SU-DHL-6 (cell line): Measurements from ENCODE around the gene GMDS.

Experiments used
- H2AFZ ChIP-seq: fragments of 200-600 bp; sonication (generic); 2 replicates; pipeline ENCODE4 v1.6.1; 2014; ENCODE audit warnings: low read depth, mild to moderate bottlenecking, moderate library complexity, mixed read lengths, antibody characterized with exemption, low read length; ENCODE audit not compliant: severe bottlenecking
- H3F3A ChIP-seq: fragments of 200-600 bp; shearing (Covaris generic); 2 replicates; pipeline ENCODE4 v1.6.0; 2016; ENCODE audit warnings: antibody characterized with exemption, mild to moderate bottlenecking; ENCODE audit not compliant: insufficient read depth
- H3K27ac ChIP-seq: fragments of 200-600 bp; sonication (generic); 2 replicates; pipeline ENCODE4 v1.5.1; 2016; ENCODE audit warnings: low read depth, mild to moderate bottlenecking, low read length, moderate library complexity, mixed read lengths
- H3K27me3 ChIP-seq: fragments of 200-600 bp; sonication (generic), shearing (Covaris generic); 2 replicates; pipeline ENCODE4 v1.6.0; 2014; ENCODE audit warnings: mild to moderate bottlenecking, low read length
- H3K36me3 ChIP-seq: fragments of 200-600 bp; sonication (generic); 2 replicates; pipeline ENCODE4 v1.6.1; 2014; ENCODE audit warnings: mild to moderate bottlenecking, low read length, mixed read lengths
- H3K4me2 ChIP-seq: fragments of 300-600, 200-600 bp; shearing (Covaris generic), sonication (generic); 2 replicates; pipeline ENCODE4 v1.6.0; 2014; ENCODE audit warnings: low read length, low read depth, mild to moderate bottlenecking; ENCODE audit not compliant: poor library complexity, severe bottlenecking
- H3K4me3 ChIP-seq: fragments of 200-600 bp; sonication (generic); 2 replicates; pipeline ENCODE4 v1.5.1; 2014; ENCODE audit warnings: antibody characterized with exemption, low read length, mild to moderate bottlenecking, mixed read lengths; ENCODE audit not compliant: insufficient read depth, poor library complexity, severe bottlenecking
- H3K79me2 ChIP-seq: fragments of 200-600 bp; sonication (generic); 2 replicates; pipeline ENCODE4 v1.6.1; 2014; ENCODE audit warnings: mild to moderate bottlenecking, low read length, moderate library complexity; ENCODE audit not compliant: insufficient read depth
- H3K9ac ChIP-seq: fragments of 200-600 bp; sonication (generic); 2 replicates; pipeline ENCODE4 v1.7.0; 2014; ENCODE audit warnings: mild to moderate bottlenecking, low read length
- H3K9me2 ChIP-seq: fragments of 200-600 bp; sonication (generic); replicated peaks from 2 replicates; pipeline ENCODE4 v1.6.1; 2014; ENCODE audit warnings: low read length; ENCODE audit not compliant: insufficient read depth
- H3K9me3 ChIP-seq: fragments of 200-600 bp; sonication (generic); 2 replicates; pipeline ENCODE4 v1.6.1; 2014; ENCODE audit warnings: low read length, mixed read lengths; ENCODE audit not compliant: insufficient read depth
- H4K20me1 ChIP-seq: fragments of 200-600 bp; sonication (generic); 2 replicates; pipeline ENCODE4 v1.6.1; 2014; ENCODE audit warnings: low read depth, mild to moderate bottlenecking, antibody characterized with exemption, low read length, moderate library complexity, mixed read lengths
- EZH2phosphoT487 ChIP-seq: fragments of 200-600 bp; sonication (generic), shearing (Covaris generic); conservative IDR thresholded peaks from 2 replicates; pipeline ENCODE4 v1.6.1; 2018; ENCODE audit warnings: mild to moderate bottlenecking, antibody characterized with exemption, low read length, moderate library complexity, mixed read lengths
- TF ChIP-seq, protein P1 (sequence below): fragments of 200-600 bp; sonication (generic); IDR thresholded peaks from one replicate; pipeline ENCODE4 v1.5.1; 2017; ENCODE audit warnings: antibody characterized with exemption, mild to moderate bottlenecking, low read length, moderate library complexity; ENCODE audit not compliant: insufficient read depth, poor library complexity, severe bottlenecking

The GMDS gene

DNA sequence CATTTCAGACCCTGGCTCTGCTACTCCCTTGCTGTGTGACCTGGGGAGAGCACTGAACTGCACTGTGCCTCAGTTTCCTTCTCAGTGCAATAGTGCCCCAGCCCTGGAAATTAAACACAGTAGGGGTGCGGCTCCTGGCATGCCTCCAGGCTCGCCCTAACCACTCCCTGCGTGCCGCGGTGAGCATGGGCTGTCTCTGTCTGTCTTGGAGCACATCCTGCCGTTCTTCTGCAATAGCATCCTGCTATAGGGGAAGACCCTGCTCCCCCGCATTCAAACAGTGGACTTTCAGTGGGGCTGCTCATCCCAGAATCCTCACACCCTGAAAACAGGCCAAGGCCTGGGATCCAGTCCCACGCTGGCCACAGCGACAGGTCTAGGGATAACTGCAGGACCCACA is 506.2 kb downstream of the GMDS start:
- no peaks in the 10 kb centered on the region for H3K36me3 ChIP-seq
- H3K9me3 ChIP-seq: no peaks in the 10 kb centered on the region
- H2AFZ ChIP-seq: no peak overlapping the region
- no peaks in the 10 kb centered on the region for H4K20me1 ChIP-seq
- H3K4me3 ChIP-seq: peak overlapping the region; percentile 33
- peaks cover 29% of the 10 kb centered on the region for H3F3A ChIP-seq
- TF ChIP-seq EZH2phosphoT487: no peak
- TF ChIP-seq, protein P1, sequence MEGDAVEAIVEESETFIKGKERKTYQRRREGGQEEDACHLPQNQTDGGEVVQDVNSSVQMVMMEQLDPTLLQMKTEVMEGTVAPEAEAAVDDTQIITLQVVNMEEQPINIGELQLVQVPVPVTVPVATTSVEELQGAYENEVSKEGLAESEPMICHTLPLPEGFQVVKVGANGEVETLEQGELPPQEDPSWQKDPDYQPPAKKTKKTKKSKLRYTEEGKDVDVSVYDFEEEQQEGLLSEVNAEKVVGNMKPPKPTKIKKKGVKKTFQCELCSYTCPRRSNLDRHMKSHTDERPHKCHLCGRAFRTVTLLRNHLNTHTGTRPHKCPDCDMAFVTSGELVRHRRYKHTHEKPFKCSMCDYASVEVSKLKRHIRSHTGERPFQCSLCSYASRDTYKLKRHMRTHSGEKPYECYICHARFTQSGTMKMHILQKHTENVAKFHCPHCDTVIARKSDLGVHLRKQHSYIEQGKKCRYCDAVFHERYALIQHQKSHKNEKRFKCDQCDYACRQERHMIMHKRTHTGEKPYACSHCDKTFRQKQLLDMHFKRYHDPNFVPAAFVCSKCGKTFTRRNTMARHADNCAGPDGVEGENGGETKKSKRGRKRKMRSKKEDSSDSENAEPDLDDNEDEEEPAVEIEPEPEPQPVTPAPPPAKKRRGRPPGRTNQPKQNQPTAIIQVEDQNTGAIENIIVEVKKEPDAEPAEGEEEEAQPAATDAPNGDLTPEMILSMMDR: no peak
- no peaks in the 10 kb centered on the region; the same call in 1 of the 2 replicates for H3K79me2 ChIP-seq
- H3K9me2 ChIP-seq: no peaks in the 10 kb centered on the region
- no peaks in the 10 kb centered on the region for H3K27me3 ChIP-seq
- H3K27ac ChIP-seq: peak overlapping the region; percentile 75
- H3K4me2 ChIP-seq: peak overlapping the region; percentile 53
- H3K9ac ChIP-seq: peak overlapping the region; percentile 40

DNA sequence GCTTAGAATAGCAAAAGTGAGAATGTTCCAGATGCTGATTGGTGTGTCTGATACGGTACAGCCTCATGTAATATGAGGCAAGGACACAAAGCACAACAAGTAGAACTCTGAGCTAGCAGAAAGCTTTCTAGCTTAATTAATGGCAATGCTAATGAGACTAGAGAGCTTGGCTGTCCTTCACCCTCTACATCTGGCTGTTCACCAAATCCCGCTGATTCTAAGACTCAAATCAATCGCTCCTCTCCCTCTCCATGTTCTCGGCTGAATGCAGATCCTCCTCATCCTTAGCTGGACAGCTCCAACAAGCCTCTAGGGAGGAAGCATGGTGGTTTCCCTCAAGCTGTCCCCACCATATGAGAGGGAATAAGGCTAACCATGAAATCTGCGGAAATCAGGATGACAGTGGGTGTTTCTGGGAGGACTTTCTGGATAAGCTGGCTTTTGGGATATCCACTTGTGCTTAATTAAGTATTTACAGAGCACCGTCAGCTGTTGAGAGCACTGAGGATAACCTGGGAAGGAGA is 506.8 kb downstream of the GMDS start:
- no peaks in the 10 kb centered on the region for H3K36me3 ChIP-seq
- peak overlapping the region; percentile 53 for H3K4me2 ChIP-seq
- peak overlapping the region; percentile 75 for H3K27ac ChIP-seq
- H4K20me1 ChIP-seq: no peaks in the 10 kb centered on the region
- H3K27me3 ChIP-seq: no peaks in the 10 kb centered on the region
- no peaks in the 10 kb centered on the region for H3K9me2 ChIP-seq
- no peaks in the 10 kb centered on the region for H3K9me3 ChIP-seq
- H3K4me3 ChIP-seq: peak overlapping the region; percentile 33
- no peak for TF ChIP-seq EZH2phosphoT487
- TF ChIP-seq, protein P1: no peak
- H3F3A ChIP-seq: peaks cover 29% of the 10 kb centered on the region
- H3K79me2 ChIP-seq: no peaks in the 10 kb centered on the region; the same call in 1 of the 2 replicates
- peak overlapping the region; percentile 40 for H3K9ac ChIP-seq
- H2AFZ ChIP-seq: no peak overlapping the region

DNA sequence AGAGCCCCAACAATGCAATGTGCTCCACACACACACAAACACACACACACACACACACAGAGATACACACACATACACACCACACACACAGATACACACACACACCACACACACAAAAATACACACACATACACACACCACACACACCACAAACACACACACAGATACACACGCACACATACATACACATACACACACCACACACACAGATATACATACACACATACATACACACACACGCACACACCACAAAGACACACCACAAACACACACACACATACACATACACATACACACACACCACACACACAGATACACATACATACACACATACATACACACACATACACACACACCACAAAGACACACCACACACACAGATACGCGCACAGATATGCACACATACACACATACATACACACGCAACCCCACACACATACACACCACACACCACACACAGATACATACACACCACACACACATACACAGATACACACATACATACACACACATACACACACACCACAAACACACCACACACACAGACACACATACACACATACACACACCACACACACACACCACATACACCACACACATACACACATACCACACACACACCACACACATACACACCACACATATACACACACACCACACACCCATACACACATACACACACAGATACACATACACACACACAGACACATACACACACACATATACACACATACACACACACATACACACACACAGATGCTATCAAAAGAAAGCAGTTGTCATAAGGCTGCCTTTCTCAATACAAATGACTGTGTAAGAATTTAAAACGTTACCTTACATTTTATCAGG is 507.7 kb downstream of the GMDS start:
- no peaks in the 10 kb centered on the region; the same call in 1 of the 2 replicates for H3K79me2 ChIP-seq

More for the DNA sequence above, 507.7 kb downstream of the GMDS start:
- Histone ChIP-seq H4K20me1 (no peaks in the 10 kb centered on the region), H3K4me2 (peak overlapping the region; percentile 53), H3K9ac (peak overlapping the region; percentile 40), H3K36me3 (no peaks in the 10 kb centered on the region), H2AFZ (no peak overlapping the region), H3K27ac (peak overlapping the region; percentile 75), H3F3A (peaks cover 29% of the 10 kb centered on the region), H3K9me3 (no peaks in the 10 kb centered on the region), H3K27me3 (no peaks in the 10 kb centered on the region), H3K4me3 (peak overlapping the region; percentile 33), H3K9me2 (no peaks in the 10 kb centered on the region)
- TF ChIP-seq EZH2phosphoT487: no peak
- TF ChIP-seq, protein P1: no peak
